ENCODE data around the gene ATP8A1.
"Not testable (repeated sequence)": the region's sequence is repeated elsewhere in the genome, so short reads cannot be mapped to it uniquely, and the experiment has no call there.

Gene ATP8A1

DNA sequence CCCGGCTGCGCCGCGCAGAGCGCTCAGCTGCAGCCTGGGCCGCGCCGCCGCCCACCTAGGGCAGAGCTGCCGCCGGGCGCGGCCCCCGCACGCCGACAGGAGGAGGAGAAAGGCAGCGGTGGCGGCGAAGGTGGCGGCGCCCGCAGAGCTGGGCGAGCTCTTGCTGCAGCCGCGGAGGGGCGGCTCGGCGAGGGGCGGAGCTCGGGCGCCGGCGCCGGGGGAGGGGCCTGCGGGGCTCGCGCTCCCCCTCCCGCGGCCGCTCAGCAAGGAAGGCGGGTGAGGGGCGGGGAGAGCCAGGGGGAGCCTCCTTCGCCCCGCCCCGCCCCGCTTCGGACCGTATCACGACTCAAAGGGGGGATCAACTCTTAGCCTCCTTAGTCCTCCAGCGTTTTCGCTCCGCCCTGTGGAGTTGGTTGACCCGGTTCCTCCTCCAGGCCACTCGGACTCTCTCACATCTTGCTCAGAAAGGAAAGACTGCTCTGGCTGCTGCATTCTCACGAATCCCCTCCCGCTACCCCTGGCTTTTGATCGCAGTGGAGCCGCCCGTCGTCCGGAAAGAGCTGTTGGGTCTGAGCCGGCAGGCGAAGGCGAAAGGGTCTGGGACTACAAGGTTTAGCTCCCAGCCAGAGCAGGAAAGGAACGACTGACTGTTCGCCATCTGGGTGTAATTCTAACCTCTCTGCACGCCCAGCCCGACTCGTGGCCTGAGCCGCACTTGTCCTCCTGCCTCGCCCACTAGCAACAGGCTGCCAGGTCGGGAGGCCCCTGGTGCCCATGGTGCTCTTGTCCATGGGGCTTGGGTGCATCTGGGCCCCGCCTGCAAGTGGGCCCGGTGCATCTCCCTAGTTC, at the start of gene ATP8A1:
TSS of gene ATP8A1 (minus strand) at position 162 of the 849 bp plus-strand sequence. CDS start 232 bp downstream, outside the sequence.
- in situ Hi-C loops (cut with MboI; ENCODE audit: low pct_unique_long_range_greater_than_20kb, low sequenced_read_pairs): no loop called here
- peak; percentile 94 for DNase-seq

GRCh38 chr4:42706086-42706485, 49.2 kb upstream of the ATP8A1 start:
- in situ Hi-C loops (cut with MboI; ENCODE audit: low pct_unique_long_range_greater_than_20kb, low sequenced_read_pairs): no loop called here
- DNase-seq: no peak

DNA sequence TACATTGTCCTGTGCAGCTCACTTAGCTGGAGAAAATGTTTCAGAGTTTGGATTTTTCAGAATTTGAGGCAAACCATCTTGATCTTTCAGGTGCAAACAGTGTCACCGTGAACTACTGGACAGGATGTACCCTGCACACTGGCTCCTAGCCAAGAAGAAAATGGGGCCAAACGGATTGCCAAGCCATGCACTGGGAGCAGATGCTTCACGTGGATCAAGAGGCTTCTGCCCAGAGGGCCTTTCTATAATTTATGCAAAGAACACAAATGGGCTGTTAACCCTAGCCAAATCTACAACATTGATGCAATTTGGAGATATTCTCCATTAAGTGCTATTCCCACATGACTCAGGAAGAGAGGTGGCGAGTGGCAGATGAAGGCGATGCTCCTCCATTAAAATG, 46.9 kb upstream of the ATP8A1 start:
- no peak for DNase-seq
- in situ Hi-C loops (cut with MboI; ENCODE audit: low pct_unique_long_range_greater_than_20kb, low sequenced_read_pairs): no loop called here

DNA sequence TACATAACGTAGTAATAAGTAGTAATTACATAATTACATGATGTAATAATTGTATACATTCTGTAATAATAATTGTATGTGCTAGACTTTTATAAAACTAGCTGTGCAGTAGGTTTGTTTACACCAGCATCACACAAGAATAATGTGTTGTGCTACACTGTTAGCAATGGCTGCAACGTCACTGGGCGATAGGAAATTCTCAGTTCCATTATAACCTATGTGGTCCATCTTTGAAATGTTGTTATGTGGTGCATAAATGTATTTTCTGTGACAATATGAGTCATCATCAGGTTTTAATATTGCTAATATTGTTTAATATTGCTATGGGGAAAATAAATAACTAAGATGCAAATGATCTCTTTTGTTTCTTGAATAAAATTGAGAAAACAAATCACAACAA, 46.0 kb upstream of the ATP8A1 start:
- in situ Hi-C loops (cut with MboI; ENCODE audit: low pct_unique_long_range_greater_than_20kb, low sequenced_read_pairs): no loop called here
- no peak for DNase-seq

DNA sequence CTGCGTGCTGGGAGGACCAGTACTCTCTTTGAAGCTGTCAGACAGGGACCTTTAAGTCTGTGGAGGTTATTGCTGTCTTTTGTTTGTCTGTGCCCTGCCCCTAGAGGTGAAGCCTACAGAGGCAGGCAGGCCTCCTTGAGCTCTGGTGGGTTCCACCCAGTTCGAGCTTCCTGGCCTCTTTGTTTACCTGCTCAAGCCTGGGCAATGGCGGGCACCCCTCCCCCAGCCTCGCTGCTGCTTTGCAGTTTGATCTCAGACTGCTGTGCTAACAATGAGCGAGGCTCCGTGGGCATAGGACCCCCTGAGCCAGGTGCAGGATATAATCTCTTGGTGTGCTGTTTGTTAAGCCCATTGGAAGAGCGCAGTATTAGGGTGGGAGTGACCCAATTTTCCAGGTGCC, 44.9 kb upstream of the ATP8A1 start:
- DNase-seq; in situ Hi-C loops (cut with MboI; ENCODE audit: low pct_unique_long_range_greater_than_20kb, low sequenced_read_pairs): not testable (repeated sequence)

- no peak for DNase-seq
- in situ Hi-C loops (cut with MboI; ENCODE audit: low pct_unique_long_range_greater_than_20kb, low sequenced_read_pairs): no loop called here
Measured at GRCh38 chr4:42690537-42690936, 33.6 kb upstream of the ATP8A1 start.

GRCh38 chr4:42683393-42683792, 26.5 kb upstream of the ATP8A1 start:
- DNase-seq: peak; percentile 9
- in situ Hi-C loops (cut with MboI; ENCODE audit: low pct_unique_long_range_greater_than_20kb, low sequenced_read_pairs): no loop called here

DNA sequence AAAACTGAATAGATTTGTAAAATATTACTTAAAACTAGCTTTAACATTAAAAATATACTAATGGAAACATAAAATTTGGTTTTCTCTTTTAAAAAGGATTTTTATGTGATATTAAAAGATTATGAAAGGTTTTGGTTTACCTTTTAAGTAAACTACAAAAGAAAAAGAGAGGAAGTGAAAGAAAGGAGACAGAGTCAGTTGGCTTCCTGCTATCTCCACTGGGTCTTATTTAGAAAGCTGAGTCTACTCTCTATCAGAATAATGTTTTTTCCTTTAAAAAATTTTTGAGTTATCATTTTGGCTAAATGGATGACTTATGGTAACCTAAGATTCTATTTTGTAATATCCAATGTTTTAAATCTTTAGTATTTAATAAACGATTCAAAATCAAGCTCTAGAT, 21.6 kb upstream of the ATP8A1 start:
- no peak for DNase-seq
- in situ Hi-C loops (cut with MboI; ENCODE audit: low pct_unique_long_range_greater_than_20kb, low sequenced_read_pairs): no loop called here

GRCh38 chr4:42676066-42676951, 19.4 kb upstream of the ATP8A1 start:
- no peak for DNase-seq
- in situ Hi-C loops (cut with MboI; ENCODE audit: low pct_unique_long_range_greater_than_20kb, low sequenced_read_pairs): no loop called here

GRCh38 chr4:42673082-42673425, 16.1 kb upstream of the ATP8A1 start:
- DNase-seq: peak; percentile 27

DNA sequence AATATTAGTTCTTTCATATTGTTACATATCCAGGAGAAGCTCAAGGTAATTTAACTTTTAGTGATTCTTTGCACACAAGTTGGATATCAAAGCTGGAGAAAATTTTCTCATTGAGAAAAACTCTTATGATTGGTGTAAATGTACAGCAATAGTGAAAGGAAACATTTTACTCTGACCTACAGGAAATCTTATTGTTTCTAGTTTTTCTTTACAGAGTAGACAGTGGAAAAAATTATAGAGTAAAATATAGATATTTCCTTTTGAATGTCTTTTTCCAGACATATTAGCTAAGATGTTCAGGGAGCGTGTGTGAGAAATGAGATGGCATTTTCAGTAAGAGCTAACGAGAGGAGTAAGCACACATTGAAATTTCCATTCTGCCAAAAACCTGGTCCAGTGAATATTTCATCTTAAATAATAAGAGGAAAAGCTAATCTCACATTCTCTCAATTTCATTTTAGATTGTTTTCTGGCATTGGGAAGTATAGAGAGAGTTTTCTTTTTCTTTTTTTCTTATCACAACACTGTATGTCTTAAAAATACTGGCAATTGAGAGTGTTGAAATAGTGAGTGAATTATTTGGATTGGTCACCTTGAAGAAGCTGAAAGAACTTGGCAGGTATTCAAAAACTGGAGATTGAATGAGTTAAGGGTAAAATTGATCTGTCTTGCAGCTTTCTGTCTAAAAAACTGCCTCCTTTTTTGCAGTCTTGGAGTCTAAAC, 15.6 kb upstream of the ATP8A1 start:
- in situ Hi-C loops (cut with MboI; ENCODE audit: low pct_unique_long_range_greater_than_20kb, low sequenced_read_pairs): no loop called here
- no peak for DNase-seq

More at GRCh38 chr4:42673082-42673425, 16.1 kb upstream of the ATP8A1 start:
- in situ Hi-C loops (cut with MboI; ENCODE audit: low pct_unique_long_range_greater_than_20kb, low sequenced_read_pairs): no loop called here

- DNase-seq: peak; percentile 38
- in situ Hi-C loops (cut with MboI; ENCODE audit: low pct_unique_long_range_greater_than_20kb, low sequenced_read_pairs): no loop called here
Measured at GRCh38 chr4:42671431-42672194, 14.7 kb upstream of the ATP8A1 start.

DNA sequence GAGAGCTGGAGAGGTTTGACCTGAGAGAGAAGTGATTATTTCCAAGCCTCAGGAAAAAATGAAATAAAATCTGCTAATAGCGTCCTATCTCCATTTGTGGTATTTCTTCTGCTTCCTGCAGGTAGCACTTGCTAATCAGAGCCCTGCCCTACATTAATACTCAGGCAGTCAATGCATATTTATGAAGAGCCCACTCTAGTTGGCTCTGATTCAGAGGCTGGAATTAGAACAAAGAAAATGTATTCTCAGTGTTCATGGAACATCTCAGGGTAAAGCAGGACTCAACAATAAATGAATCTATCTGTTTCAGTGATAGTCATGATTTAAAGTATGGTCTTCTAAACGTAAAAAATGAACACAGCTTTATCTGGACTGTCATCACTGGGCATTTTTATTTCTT, 1.4 kb upstream of the ATP8A1 start:
- in situ Hi-C loops (cut with MboI; ENCODE audit: low pct_unique_long_range_greater_than_20kb, low sequenced_read_pairs): no loop called here
- no peak for DNase-seq

GRCh38 chr4:42656679-42656943, 294 bp downstream of the ATP8A1 start:
- DNase-seq: no peak
- in situ Hi-C loops (cut with MboI; ENCODE audit: low pct_unique_long_range_greater_than_20kb, low sequenced_read_pairs): no loop called here

DNA sequence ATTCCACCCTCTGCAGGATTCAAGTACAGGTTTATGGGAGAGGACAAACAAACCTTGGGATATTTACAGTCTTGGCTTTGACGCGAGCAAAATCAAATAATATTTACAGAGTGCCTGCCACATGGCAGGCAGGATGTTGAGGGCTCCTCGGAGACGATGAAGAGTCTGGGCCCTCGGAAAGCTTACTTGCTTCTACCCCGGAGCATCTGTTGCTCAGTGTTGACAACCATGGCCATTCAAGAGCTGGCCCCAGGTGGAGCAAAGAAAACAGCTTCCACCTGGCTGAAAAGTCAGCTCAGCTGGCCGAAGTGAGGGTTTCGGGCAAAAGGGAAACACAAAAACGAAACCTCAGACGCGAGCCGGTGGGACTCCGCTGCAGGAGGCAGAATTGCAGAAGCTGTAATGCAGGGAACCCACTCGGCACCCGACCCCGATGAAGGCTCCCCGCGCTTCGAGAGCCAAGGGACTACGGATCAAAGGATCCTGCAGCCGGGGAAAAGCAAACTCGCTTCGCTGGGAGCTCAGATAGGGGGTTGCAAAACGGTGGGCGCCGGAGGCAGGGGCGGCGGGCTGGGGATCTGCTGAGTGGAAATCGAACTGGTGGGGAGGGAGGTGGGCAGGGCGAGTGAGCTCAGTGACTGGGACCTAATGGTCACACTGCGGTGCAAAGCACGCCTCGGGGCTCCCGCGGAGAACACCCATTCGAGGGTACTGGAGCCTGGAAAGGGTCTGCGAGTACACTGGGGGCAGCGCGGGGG, 805 bp downstream of the ATP8A1 start:
- DNase-seq: peak; percentile 66
- in situ Hi-C loops (cut with MboI; ENCODE audit: low pct_unique_long_range_greater_than_20kb, low sequenced_read_pairs): no loop called here

- peak; percentile 27 for DNase-seq
- in situ Hi-C loops (cut with MboI; ENCODE audit: low pct_unique_long_range_greater_than_20kb, low sequenced_read_pairs): no loop called here
Measured at GRCh38 chr4:42655269-42655637, 1.7 kb downstream of the ATP8A1 start.

GRCh38 chr4:42654631-42655268, 2.2 kb downstream of the ATP8A1 start:
- in situ Hi-C loops (cut with MboI; ENCODE audit: low pct_unique_long_range_greater_than_20kb, low sequenced_read_pairs): no loop called here
- peak; percentile 28 for DNase-seq

All from KBM-7 (cell line).